SJCRH30 (cell line): ENCODE measurements around the gene NEK7. TPM values are rescaled to one million over a fixed set of nuclear protein-coding genes. Genes with fewer than 3 reads are reported as not detected.

Experiments used
- DNase-seq, 2 experiments: peaks; one replicate each; pipeline ENCODE4 v3.0.0-alpha.2; 2015 to 2020
- H3K27ac ChIP-seq: fragments of 250-450 bp; sonication (Bioruptor Pico); 2 replicates; pipeline ENCODE4 v1.5.1; 2020; ENCODE audit warnings: mild to moderate bottlenecking, moderate library complexity
- H3K27me3 ChIP-seq: fragments of 250-450 bp; sonication (Bioruptor Pico); 2 replicates; pipeline ENCODE4 v1.5.1; 2020; ENCODE audit warnings: mild to moderate bottlenecking, moderate library complexity
- H3K36me3 ChIP-seq: fragments of 250-450 bp; sonication (Bioruptor Pico); 2 replicates; pipeline ENCODE4 v1.5.1; 2020; ENCODE audit warnings: mild to moderate bottlenecking, moderate library complexity
- H3K4me1 ChIP-seq: fragments of 250-450 bp; sonication (Bioruptor Pico); 2 replicates; pipeline ENCODE4 v1.5.1; 2020; ENCODE audit warnings: mild to moderate bottlenecking, moderate library complexity
- H3K4me3 ChIP-seq: fragments of 250-450 bp; sonication (Bioruptor Pico); 2 replicates; pipeline ENCODE4 v1.5.1; 2020; ENCODE audit warnings: mild to moderate bottlenecking, moderate library complexity
- H3K9me3 ChIP-seq: fragments of 250-450 bp; sonication (Bioruptor Pico); replicated peaks from 2 replicates; pipeline ENCODE4 v1.5.1; 2020; ENCODE audit warnings: mild to moderate bottlenecking, moderate library complexity
- total RNA-seq: library from RNA; depleted of rRNA; stranded (reverse); fragments of >200 nt; shearing (Covaris generic); gene quantifications from 2 replicates; pipeline ENCODE4 v1.2.3, GENCODE V29; 2014

The NEK7 gene
- total RNA-seq, 1 experiment from 2014 or later = 28.4 TPM

- H3K36me3 ChIP-seq = no peaks in the 10 kb centered on the region
- peak overlapping the region; percentile 79 for H3K4me3 ChIP-seq
- H3K9me3 ChIP-seq = no peaks in the 10 kb centered on the region
- peak overlapping the region; percentile 63 for H3K27ac ChIP-seq
- no peaks in the 10 kb centered on the region for H3K27me3 ChIP-seq
- no peaks in the 10 kb centered on the region for H3K4me1 ChIP-seq
- peak; percentile 78 to 87 for DNase-seq
Measured at GRCh38 chr1:198157241-198157846, 546 bp downstream of the NEK7 start.

- Histone ChIP-seq H3K27ac (peak overlapping the region; percentile 66), H3K36me3 (no peaks in the 10 kb centered on the region), H3K4me3 (peak overlapping the region; percentile 79), H3K27me3 (no peaks in the 10 kb centered on the region), H3K9me3 (no peaks in the 10 kb centered on the region), H3K4me1 (no peaks in the 10 kb centered on the region)
- DNase-seq = peak; percentile 9 to 10
Measured at GRCh38 chr1:198157847-198158725, 1.3 kb downstream of the NEK7 start.

GRCh38 chr1:198158735-198159589, 2.2 kb downstream of the NEK7 start:
- Histone ChIP-seq H3K9me3 (no peaks in the 10 kb centered on the region), H3K27me3 (no peaks in the 10 kb centered on the region), H3K27ac (peak overlapping the region; percentile 66), H3K36me3 (no peaks in the 10 kb centered on the region), H3K4me1 (no peaks in the 10 kb centered on the region), H3K4me3 (peak overlapping the region; percentile 79)
- peak; percentile 83 to 87 for DNase-seq

- Histone ChIP-seq H3K4me3 (no peak overlapping the region), H3K36me3 (no peaks in the 10 kb centered on the region), H3K4me1 (no peaks in the 10 kb centered on the region), H3K27me3 (no peaks in the 10 kb centered on the region), H3K27ac (no peak overlapping the region), H3K9me3 (no peaks in the 10 kb centered on the region)
- no peak for DNase-seq
Measured at GRCh38 chr1:198160222-198160621, 3.4 kb downstream of the NEK7 start.

DNA sequence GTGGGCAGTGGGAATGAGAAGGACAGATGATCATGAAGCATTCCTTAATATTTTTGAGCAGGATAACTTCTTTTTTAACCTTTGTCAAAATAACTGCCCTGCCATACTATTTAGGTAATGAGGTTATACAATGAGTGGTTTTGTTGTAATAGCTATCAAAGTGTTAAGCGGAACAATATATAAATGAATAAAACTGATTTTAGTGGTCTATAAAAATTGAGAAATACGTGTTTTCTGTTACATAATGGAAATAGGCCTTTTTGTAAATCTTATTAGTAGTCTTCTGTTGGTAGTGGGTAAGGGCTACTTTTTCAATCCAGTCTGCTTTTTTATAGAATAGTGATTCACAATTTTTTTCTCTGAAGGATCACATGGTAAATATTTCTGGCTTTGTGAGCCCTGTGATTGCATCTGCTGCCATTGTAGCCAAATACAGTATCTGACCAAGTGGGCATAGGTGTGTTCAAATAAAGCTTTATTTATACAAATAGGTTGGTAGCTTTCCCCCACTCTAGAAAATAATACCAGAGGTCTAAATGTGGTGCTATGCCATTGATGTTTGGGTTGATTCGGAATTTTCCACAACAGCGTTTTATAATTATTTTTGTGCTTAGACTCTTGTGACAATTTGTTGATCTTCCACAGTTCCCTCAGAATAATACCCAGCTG, 4.3 kb downstream of the NEK7 start:
- Histone ChIP-seq H3K36me3 (no peaks in the 10 kb centered on the region), H3K27ac (no peak overlapping the region), H3K4me3 (no peak overlapping the region), H3K9me3 (no peaks in the 10 kb centered on the region), H3K27me3 (no peaks in the 10 kb centered on the region), H3K4me1 (no peaks in the 10 kb centered on the region)
- no peak for DNase-seq

DNA sequence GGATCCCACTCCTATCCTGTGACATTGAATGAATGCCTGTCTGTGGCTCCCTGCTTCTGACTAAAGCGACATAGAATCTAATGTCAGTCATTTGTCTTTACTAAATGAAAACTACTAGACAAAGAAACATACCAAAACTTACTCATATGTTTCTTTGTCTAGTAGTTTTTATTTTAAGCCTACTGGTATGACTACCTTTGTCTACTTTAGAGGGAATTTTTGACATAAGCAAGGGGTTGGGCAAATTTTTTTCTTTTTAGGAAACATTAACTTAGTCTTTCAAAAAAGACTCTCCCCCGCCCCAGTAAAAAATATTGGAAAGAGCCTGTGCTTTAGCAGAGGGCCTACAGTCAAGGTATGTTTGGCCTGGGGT, 4.9 kb downstream of the NEK7 start:
- DNase-seq = no peak
- no peaks in the 10 kb centered on the region for H3K9me3 ChIP-seq
- no peak overlapping the region for H3K27ac ChIP-seq
- no peaks in the 10 kb centered on the region for H3K36me3 ChIP-seq
- H3K4me1 ChIP-seq = no peaks in the 10 kb centered on the region
- H3K27me3 ChIP-seq = no peaks in the 10 kb centered on the region
- H3K4me3 ChIP-seq = no peak overlapping the region

DNA sequence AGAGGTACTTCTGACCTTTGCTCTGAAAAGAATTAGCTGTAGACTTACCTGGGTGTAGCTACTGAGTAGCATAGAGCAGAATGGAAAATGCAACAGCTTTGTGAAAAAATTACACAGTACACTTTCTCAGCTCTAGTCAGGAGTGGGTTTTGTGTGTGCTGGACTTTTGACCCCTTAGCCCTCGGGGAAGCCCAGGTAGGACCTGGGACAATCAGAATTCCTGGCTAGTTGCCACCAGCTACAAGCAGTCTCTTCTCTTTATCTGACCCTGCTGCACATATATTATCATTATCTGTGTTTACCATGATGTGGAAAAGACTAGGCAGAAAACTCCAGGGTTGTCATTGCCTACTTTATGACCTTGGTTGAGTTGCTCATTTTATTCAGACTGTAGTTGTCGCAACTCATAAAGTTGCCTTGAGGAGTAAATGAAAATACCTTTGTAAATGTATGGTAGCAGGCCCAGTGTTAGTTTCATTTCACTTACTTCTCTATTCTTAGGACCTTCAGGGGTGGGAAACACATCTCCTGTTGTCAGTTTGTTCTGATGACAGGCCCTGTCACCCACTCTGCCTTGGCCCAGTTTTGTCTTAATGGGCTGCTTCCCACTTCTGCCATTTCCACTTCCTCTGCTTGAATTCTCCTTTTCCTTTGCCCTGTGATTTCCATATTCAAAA, 5.4 kb downstream of the NEK7 start:
- H3K4me3 ChIP-seq = no peak overlapping the region
- no peaks in the 10 kb centered on the region for H3K36me3 ChIP-seq
- H3K27ac ChIP-seq = no peak overlapping the region
- no peak for DNase-seq
- H3K9me3 ChIP-seq = no peaks in the 10 kb centered on the region
- no peaks in the 10 kb centered on the region for H3K4me1 ChIP-seq
- H3K27me3 ChIP-seq = no peaks in the 10 kb centered on the region

DNA sequence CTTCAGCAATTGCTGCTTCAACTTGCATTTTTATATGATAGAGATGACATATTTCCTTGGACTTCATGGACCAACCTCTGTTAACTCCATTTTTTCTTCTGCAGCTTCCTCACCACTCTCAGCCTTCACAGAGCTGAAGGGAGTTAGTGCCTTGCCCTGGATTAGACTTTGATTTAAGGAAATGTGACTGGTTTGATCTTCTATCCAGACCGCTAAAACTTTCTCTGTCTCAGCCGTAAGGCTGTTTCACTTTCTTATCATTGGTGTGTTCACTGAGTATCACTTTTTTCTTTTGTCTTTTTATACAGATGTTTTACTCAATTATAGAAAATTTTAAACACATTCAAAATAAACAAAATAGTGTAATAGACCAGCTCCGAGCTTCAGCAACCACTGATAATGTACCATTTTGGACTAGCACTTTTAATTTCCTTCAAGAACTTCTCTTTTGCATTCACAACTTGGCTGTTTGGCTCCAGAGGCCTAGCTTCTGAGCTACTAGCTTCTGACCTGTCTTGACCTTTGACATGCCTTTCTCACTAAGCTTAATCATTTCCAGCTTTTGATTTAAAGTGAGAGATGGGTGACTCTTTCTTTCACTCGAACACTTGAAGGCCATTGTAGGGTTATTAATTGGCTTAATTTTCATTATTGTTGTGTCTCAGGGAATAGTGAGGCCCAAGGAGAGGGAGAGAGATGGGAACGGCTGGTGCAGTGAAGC, 9.3 kb downstream of the NEK7 start:
- no peak for DNase-seq
- H3K27me3 ChIP-seq = no peaks in the 10 kb centered on the region
- H3K4me1 ChIP-seq = peaks cover 21% of the 10 kb centered on the region
- H3K27ac ChIP-seq = no peak overlapping the region
- no peak overlapping the region for H3K4me3 ChIP-seq
- H3K36me3 ChIP-seq = no peaks in the 10 kb centered on the region
- no peaks in the 10 kb centered on the region for H3K9me3 ChIP-seq

GRCh38 chr1:198166900-198167299, 10.1 kb downstream of the NEK7 start:
- no peak for DNase-seq
- H3K27ac ChIP-seq = no peak overlapping the region
- H3K36me3 ChIP-seq = no peaks in the 10 kb centered on the region
- H3K27me3 ChIP-seq = no peaks in the 10 kb centered on the region
- no peak overlapping the region for H3K4me3 ChIP-seq
- H3K9me3 ChIP-seq = no peaks in the 10 kb centered on the region
- H3K4me1 ChIP-seq = peaks cover 21% of the 10 kb centered on the region

GRCh38 chr1:198167436-198167934, 10.7 kb downstream of the NEK7 start:
- Histone ChIP-seq H3K27me3 (no peaks in the 10 kb centered on the region), H3K4me3 (no peak overlapping the region), H3K4me1 (peaks cover 21% of the 10 kb centered on the region), H3K9me3 (no peaks in the 10 kb centered on the region), H3K36me3 (no peaks in the 10 kb centered on the region), H3K27ac (no peak overlapping the region)
- DNase-seq = no peak

GRCh38 chr1:198168227-198168626, 11.4 kb downstream of the NEK7 start:
- DNase-seq = peak; percentile 27 to 56
- H3K4me1 ChIP-seq = peaks cover 21% of the 10 kb centered on the region

GRCh38 chr1:198169672-198170071, 12.9 kb downstream of the NEK7 start:
- no peaks in the 10 kb centered on the region for H3K27me3 ChIP-seq
- no peak overlapping the region for H3K4me3 ChIP-seq
- peaks cover 21% of the 10 kb centered on the region for H3K4me1 ChIP-seq
- no peaks in the 10 kb centered on the region for H3K9me3 ChIP-seq
- no peak overlapping the region for H3K27ac ChIP-seq
- no peak for DNase-seq
- no peaks in the 10 kb centered on the region for H3K36me3 ChIP-seq

More at GRCh38 chr1:198168227-198168626, 11.4 kb downstream of the NEK7 start:
- Histone ChIP-seq H3K27ac (peak overlapping the region; percentile 15; the same call in 1 of the 2 replicates), H3K9me3 (no peaks in the 10 kb centered on the region), H3K36me3 (no peaks in the 10 kb centered on the region), H3K27me3 (no peaks in the 10 kb centered on the region), H3K4me3 (no peak overlapping the region)
